Measurements from ENCODE around the gene SLC45A2.

The SLC45A2 gene

DNA sequence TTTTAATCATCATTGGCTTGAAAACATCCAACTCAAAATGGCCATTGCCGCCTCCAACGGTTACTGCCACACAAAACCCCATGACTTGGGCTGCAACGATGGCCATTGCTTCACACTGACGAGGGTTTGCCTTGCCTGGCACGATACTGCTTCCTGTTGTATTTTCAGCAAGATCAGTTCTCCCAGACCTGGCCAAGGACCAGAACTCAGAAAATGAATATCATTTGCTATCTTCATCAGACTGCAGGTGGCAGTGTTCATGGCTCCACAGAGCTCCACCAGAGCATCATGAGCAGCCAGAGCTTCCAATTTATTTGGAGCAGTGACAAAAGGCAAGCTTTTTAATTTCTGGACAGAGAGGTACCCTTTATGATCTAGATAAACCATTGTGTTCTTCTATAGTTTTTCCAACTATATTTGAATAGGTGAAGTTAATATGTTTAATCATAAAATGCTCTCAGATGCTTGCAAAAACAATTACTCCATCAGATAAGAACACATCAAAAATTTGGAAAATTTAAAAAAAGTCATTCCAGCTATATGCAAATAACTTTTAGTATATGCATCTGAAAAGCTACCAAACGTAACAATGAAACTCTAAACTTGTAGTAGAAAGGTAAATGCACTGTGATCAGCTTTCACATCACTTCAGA lies 13.0 kb upstream of the SLC45A2 start:
- no peak for TF ChIP-seq YY1 (IDR thresholded peaks at IDR 0.05; ENCODE audit: low read depth)
- no peak for TF ChIP-seq NFIC (IDR thresholded peaks at IDR 0.05)
- TF ChIP-seq, protein P1, sequence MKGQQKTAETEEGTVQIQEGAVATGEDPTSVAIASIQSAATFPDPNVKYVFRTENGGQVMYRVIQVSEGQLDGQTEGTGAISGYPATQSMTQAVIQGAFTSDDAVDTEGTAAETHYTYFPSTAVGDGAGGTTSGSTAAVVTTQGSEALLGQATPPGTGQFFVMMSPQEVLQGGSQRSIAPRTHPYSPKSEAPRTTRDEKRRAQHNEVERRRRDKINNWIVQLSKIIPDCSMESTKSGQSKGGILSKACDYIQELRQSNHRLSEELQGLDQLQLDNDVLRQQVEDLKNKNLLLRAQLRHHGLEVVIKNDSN (IDR thresholded peaks at IDR 0.05), result no peak
- TF ChIP-seq, protein P2, sequence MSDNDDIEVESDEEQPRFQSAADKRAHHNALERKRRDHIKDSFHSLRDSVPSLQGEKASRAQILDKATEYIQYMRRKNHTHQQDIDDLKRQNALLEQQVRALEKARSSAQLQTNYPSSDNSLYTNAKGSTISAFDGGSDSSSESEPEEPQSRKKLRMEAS (IDR thresholded peaks at IDR 0.05), result no peak
- no peak for TF ChIP-seq TCF12 (IDR thresholded peaks at IDR 0.05; ENCODE audit: low read depth)
- TF ChIP-seq TAF1 (IDR thresholded peaks at IDR 0.05; ENCODE audit: low read depth), result no peak
- TF ChIP-seq ZBTB7A (IDR thresholded peaks at IDR 0.05; ENCODE audit: low read depth), result no peak
- TF ChIP-seq RAD21 (IDR thresholded peaks at IDR 0.05; ENCODE audit: low read depth), result peak; percentile 56

DNA sequence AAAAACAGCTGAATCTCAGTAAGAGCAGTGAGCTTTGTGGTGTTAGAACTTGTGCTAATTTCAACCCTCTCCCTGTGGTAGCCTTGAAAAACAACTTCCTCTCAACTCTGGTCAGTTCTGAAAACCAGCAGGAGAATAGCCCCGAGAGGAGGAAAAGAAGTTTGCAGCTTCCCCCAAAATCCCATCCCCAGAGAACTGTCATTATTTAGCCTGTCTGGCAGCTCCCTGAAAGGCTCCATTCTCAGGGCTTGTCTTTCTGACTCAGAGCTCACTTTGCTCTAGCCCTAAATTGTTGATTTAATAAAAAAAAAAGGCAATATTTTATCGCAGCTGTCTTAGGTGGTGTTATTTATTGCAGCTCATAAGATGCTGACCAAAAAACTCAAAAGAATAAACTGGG lies 11.4 kb upstream of the SLC45A2 start:
- TF ChIP-seq, protein P3, sequence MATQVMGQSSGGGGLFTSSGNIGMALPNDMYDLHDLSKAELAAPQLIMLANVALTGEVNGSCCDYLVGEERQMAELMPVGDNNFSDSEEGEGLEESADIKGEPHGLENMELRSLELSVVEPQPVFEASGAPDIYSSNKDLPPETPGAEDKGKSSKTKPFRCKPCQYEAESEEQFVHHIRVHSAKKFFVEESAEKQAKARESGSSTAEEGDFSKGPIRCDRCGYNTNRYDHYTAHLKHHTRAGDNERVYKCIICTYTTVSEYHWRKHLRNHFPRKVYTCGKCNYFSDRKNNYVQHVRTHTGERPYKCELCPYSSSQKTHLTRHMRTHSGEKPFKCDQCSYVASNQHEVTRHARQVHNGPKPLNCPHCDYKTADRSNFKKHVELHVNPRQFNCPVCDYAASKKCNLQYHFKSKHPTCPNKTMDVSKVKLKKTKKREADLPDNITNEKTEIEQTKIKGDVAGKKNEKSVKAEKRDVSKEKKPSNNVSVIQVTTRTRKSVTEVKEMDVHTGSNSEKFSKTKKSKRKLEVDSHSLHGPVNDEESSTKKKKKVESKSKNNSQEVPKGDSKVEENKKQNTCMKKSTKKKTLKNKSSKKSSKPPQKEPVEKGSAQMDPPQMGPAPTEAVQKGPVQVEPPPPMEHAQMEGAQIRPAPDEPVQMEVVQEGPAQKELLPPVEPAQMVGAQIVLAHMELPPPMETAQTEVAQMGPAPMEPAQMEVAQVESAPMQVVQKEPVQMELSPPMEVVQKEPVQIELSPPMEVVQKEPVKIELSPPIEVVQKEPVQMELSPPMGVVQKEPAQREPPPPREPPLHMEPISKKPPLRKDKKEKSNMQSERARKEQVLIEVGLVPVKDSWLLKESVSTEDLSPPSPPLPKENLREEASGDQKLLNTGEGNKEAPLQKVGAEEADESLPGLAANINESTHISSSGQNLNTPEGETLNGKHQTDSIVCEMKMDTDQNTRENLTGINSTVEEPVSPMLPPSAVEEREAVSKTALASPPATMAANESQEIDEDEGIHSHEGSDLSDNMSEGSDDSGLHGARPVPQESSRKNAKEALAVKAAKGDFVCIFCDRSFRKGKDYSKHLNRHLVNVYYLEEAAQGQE (IDR thresholded peaks at IDR 0.05; ENCODE audit: low read depth), result no peak
- TF ChIP-seq, protein P1 (IDR thresholded peaks at IDR 0.05), result no peak
- TF ChIP-seq EGR1 (IDR thresholded peaks at IDR 0.05) (no peak), EP300 (IDR thresholded peaks at IDR 0.05; ENCODE audit: borderline replicate concordance) (no peak), RAD21 (IDR thresholded peaks at IDR 0.05; ENCODE audit: low read depth) (no peak), TCF12 (IDR thresholded peaks at IDR 0.05; ENCODE audit: low read depth) (no peak), NFIC (IDR thresholded peaks at IDR 0.05) (no peak), ZBTB7A (IDR thresholded peaks at IDR 0.05; ENCODE audit: low read depth) (no peak), TEAD4 (IDR thresholded peaks at IDR 0.05) (no peak), YY1 (IDR thresholded peaks at IDR 0.05; ENCODE audit: low read depth) (no peak)

GRCh38 chr5:33994845-33995244 lies 10.4 kb upstream of the SLC45A2 start:
- TF ChIP-seq CREB1 (IDR thresholded peaks at IDR 0.05; ENCODE audit: low read depth), result no peak
- TF ChIP-seq, protein P3 (IDR thresholded peaks at IDR 0.05; ENCODE audit: low read depth), result no peak
- TF ChIP-seq RAD21 (IDR thresholded peaks at IDR 0.05; ENCODE audit: low read depth), result no peak
- TF ChIP-seq, protein P1 (IDR thresholded peaks at IDR 0.05), result no peak
- no peak for TF ChIP-seq ZBTB7A (IDR thresholded peaks at IDR 0.05; ENCODE audit: low read depth)
- TF ChIP-seq YY1 (IDR thresholded peaks at IDR 0.05; ENCODE audit: low read depth), result no peak
- TF ChIP-seq EGR1 (IDR thresholded peaks at IDR 0.05), result no peak
- TF ChIP-seq FOXM1 (IDR thresholded peaks at IDR 0.05; ENCODE audit: borderline replicate concordance, low read depth), result no peak
- TF ChIP-seq EP300 (IDR thresholded peaks at IDR 0.05; ENCODE audit: borderline replicate concordance), result no peak
- no peak for TF ChIP-seq TCF12 (IDR thresholded peaks at IDR 0.05; ENCODE audit: low read depth)
- TF ChIP-seq CEBPB (IDR thresholded peaks at IDR 0.05), result no peak
- TF ChIP-seq TEAD4 (IDR thresholded peaks at IDR 0.05), result no peak
- no peak for TF ChIP-seq TAF1 (IDR thresholded peaks at IDR 0.05; ENCODE audit: low read depth)
- TF ChIP-seq NFIC (IDR thresholded peaks at IDR 0.05), result no peak
- TF ChIP-seq, protein P2 (IDR thresholded peaks at IDR 0.05), result no peak

GRCh38 chr5:33992864-33993263 lies 8.4 kb upstream of the SLC45A2 start:
- TF ChIP-seq TCF12 (IDR thresholded peaks at IDR 0.05; ENCODE audit: low read depth) (no peak), NFIC (IDR thresholded peaks at IDR 0.05) (no peak), ZBTB7A (IDR thresholded peaks at IDR 0.05; ENCODE audit: low read depth) (no peak), EP300 (IDR thresholded peaks at IDR 0.05; ENCODE audit: borderline replicate concordance) (no peak)

DNA sequence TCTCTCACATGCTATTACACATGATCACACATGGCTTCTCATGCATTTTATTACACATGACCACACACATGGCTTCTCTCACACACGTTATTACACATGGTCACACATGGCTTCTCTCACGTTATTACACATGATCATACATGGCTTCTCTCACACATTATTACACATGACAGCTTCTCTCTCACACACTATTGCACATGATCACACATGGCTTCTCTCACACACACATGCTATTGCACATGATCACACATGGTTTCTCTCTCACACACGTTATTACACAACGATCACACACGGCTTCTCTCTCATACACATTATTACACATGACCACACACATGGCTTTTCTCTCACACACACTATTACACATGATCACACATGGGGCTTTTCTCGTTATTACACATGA lies 954 bp upstream of the SLC45A2 start:
- TF ChIP-seq RAD21 (IDR thresholded peaks at IDR 0.05; ENCODE audit: low read depth) (no peak), TAF1 (IDR thresholded peaks at IDR 0.05; ENCODE audit: low read depth) (no peak), CREB1 (IDR thresholded peaks at IDR 0.05; ENCODE audit: low read depth) (no peak), YY1 (IDR thresholded peaks at IDR 0.05; ENCODE audit: low read depth) (no peak), TCF12 (IDR thresholded peaks at IDR 0.05; ENCODE audit: low read depth) (no peak), EP300 (IDR thresholded peaks at IDR 0.05; ENCODE audit: borderline replicate concordance) (no peak), ZBTB7A (IDR thresholded peaks at IDR 0.05; ENCODE audit: low read depth) (no peak), CEBPB (IDR thresholded peaks at IDR 0.05) (no peak), EGR1 (IDR thresholded peaks at IDR 0.05) (no peak), FOXM1 (IDR thresholded peaks at IDR 0.05; ENCODE audit: borderline replicate concordance, low read depth) (no peak), TEAD4 (IDR thresholded peaks at IDR 0.05) (no peak), NFIC (IDR thresholded peaks at IDR 0.05) (no peak)
- TF ChIP-seq, protein P3 (IDR thresholded peaks at IDR 0.05; ENCODE audit: low read depth), result no peak
- TF ChIP-seq, protein P1 (IDR thresholded peaks at IDR 0.05), result no peak
